H9 (cell line): ENCODE data around the gene LRRC73. TPM values are rescaled to one million over a fixed set of nuclear protein-coding genes. Genes with fewer than 3 reads are reported as not detected.
"Not testable (repeated sequence)": the region's sequence is repeated elsewhere in the genome, so short reads cannot be mapped to it uniquely, and the experiment has no call there.

Source experiments
- DNase-seq: peaks from one replicate; pipeline ENCODE4 v3.0.0-alpha.2; 2017
- H2AFZ ChIP-seq: one replicate; pipeline ENCODE4 v1.6.1; 2013; ENCODE audit warnings: mild to moderate bottlenecking, low read length, control low read depth, moderate library complexity
- H2AK5ac ChIP-seq: 2 replicates; pipeline ENCODE4 v1.6.1; 2013; ENCODE audit warnings: low read length, control low read depth, mixed read lengths; ENCODE audit not compliant: insufficient read length
- H2BK120ac ChIP-seq: one replicate; pipeline ENCODE4 v1.6.1; 2013; ENCODE audit warnings: low read depth, mild to moderate bottlenecking, low read length, control low read depth, inconsistent platforms; ENCODE audit not compliant: poor library complexity, severe bottlenecking
- H2BK12ac ChIP-seq: 2 replicates; pipeline ENCODE4 v1.6.1; 2013; ENCODE audit warnings: low read length, control low read depth, mixed read lengths, low read depth; ENCODE audit not compliant: insufficient read length
- H2BK15ac ChIP-seq: 2 replicates; pipeline ENCODE4 v1.6.1; 2013; ENCODE audit warnings: low read depth, low read length, control low read depth
- H2BK20ac ChIP-seq: one replicate; pipeline ENCODE4 v1.6.1; 2013; ENCODE audit warnings: low read depth, mild to moderate bottlenecking, low read length, control low read depth, inconsistent platforms; ENCODE audit not compliant: poor library complexity, severe bottlenecking
- H2BK5ac ChIP-seq: 2 replicates; pipeline ENCODE4 v1.6.1; 2013; ENCODE audit warnings: low read length, control low read depth, mixed read lengths; ENCODE audit not compliant: insufficient read length
- H3K14ac ChIP-seq: 2 replicates; pipeline ENCODE4 v1.6.1; 2013; ENCODE audit warnings: low read length, control low read depth; ENCODE audit not compliant: insufficient read depth
- H3K18ac ChIP-seq: 2 replicates; pipeline ENCODE4 v1.6.1; 2013; ENCODE audit warnings: low read depth, mild to moderate bottlenecking, mixed read lengths, low read length, control low read depth; ENCODE audit not compliant: insufficient read length
- H3K23ac ChIP-seq: 2 replicates; pipeline ENCODE4 v1.6.1; 2013; ENCODE audit warnings: low read length, control low read depth, mixed read lengths, low read depth; ENCODE audit not compliant: insufficient read length
- H3K23me2 ChIP-seq: 2 replicates; pipeline ENCODE4 v1.6.1; 2013; ENCODE audit warnings: low read depth, mild to moderate bottlenecking, mixed read lengths, low read length, control low read depth; ENCODE audit not compliant: insufficient read length, poor library complexity, severe bottlenecking
- H3K27ac ChIP-seq: 2 replicates; pipeline ENCODE4 v1.5.1; 2013; ENCODE audit warnings: low read length, control low read depth, mixed read lengths, low read depth; ENCODE audit not compliant: insufficient read length
- H3K27me3 ChIP-seq: 2 replicates; pipeline ENCODE4 v1.6.1; 2013; ENCODE audit warnings: low read length, control low read depth, inconsistent platforms; ENCODE audit not compliant: insufficient read depth
- H3K4ac ChIP-seq: 2 replicates; pipeline ENCODE4 v1.6.1; 2013; ENCODE audit warnings: low read depth, mild to moderate bottlenecking, control low read depth, inconsistent platforms, low read length, moderate library complexity
- H3K4me1 ChIP-seq: 2 replicates; pipeline ENCODE4 v1.6.1; 2013; ENCODE audit warnings: low read length, control low read depth, inconsistent platforms; ENCODE audit not compliant: insufficient read depth
- H3K4me2 ChIP-seq: 2 replicates; pipeline ENCODE4 v1.6.1; 2013; ENCODE audit warnings: low read length, control low read depth, mixed read lengths; ENCODE audit not compliant: insufficient read length, insufficient read depth
- H3K56ac ChIP-seq: 2 replicates; pipeline ENCODE4 v1.6.1; 2013; ENCODE audit warnings: low read depth, mild to moderate bottlenecking, mixed read lengths, low read length, control low read depth; ENCODE audit not compliant: insufficient read length
- H3K79me1 ChIP-seq: 2 replicates; pipeline ENCODE4 v1.6.1; 2013; ENCODE audit warnings: low read depth, mild to moderate bottlenecking, moderate library complexity, low read length, control low read depth, inconsistent platforms; ENCODE audit not compliant: insufficient read depth, poor library complexity, severe bottlenecking
- H3K79me2 ChIP-seq: 2 replicates; pipeline ENCODE4 v1.6.1; 2013; ENCODE audit warnings: low read length, control low read depth, inconsistent platforms; ENCODE audit not compliant: insufficient read depth
- H3K9ac ChIP-seq: 2 replicates; pipeline ENCODE4 v1.6.1; 2013; ENCODE audit warnings: low read length, control low read depth, mixed read lengths; ENCODE audit not compliant: insufficient read length; ENCODE audit errors: extremely low read depth
- H3K9me3 ChIP-seq: one replicate; pipeline ENCODE4 v1.6.1; 2013; ENCODE audit warnings: low read depth, low read length, inconsistent platforms; ENCODE audit not compliant: control insufficient read depth
- H3T11ph ChIP-seq: one replicate; pipeline ENCODE4 v1.6.1; 2013; ENCODE audit warnings: mild to moderate bottlenecking, low read length, control low read depth, inconsistent platforms
- H4K20me1 ChIP-seq: one replicate; pipeline ENCODE4 v1.6.1; 2013; ENCODE audit not compliant: control insufficient read depth, insufficient read length, insufficient read depth
- H4K5ac ChIP-seq: 2 replicates; pipeline ENCODE4 v1.6.1; 2013; ENCODE audit warnings: low read depth, mild to moderate bottlenecking, mixed read lengths, low read length, control low read depth; ENCODE audit not compliant: insufficient read length
- H4K8ac ChIP-seq: replicated peaks from 2 replicates; pipeline ENCODE4 v1.6.1; 2013; ENCODE audit warnings: low read length, control low read depth, mixed read lengths, low read depth; ENCODE audit not compliant: insufficient read length
- H4K91ac ChIP-seq: 2 replicates; pipeline ENCODE4 v1.6.1; 2013; ENCODE audit warnings: low read depth, mild to moderate bottlenecking, moderate library complexity, mixed read lengths, low read length, control low read depth; ENCODE audit not compliant: insufficient read length
- H3K27ac Mint-ChIP-seq, 3 experiments: 2 replicates in 2 of 3; 3 replicates in 1 of 3; pipeline ENCODE4 v1.8.0; 2020 to 2021; ENCODE audit warnings: mixed read lengths in 3 of 3, mild to moderate bottlenecking in 1 of 3, moderate library complexity in 1 of 3
- H3K27me3 Mint-ChIP-seq: 2 replicates; pipeline ENCODE4 v1.8.0; 2021; ENCODE audit warnings: low read depth, mild to moderate bottlenecking, moderate library complexity, mixed read lengths
- H3K36me3 Mint-ChIP-seq, 3 experiments: 2 replicates in 2 of 3; 3 replicates in 1 of 3; pipeline ENCODE4 v1.8.0; 2020 to 2021; ENCODE audit warnings: low read depth in 3 of 3, mixed read lengths in 3 of 3; ENCODE audit not compliant: insufficient read depth in 1 of 3
- H3K4me1 Mint-ChIP-seq, 2 experiments: 2 replicates each; pipeline ENCODE4 v1.8.0; 2020; ENCODE audit warnings: mixed read lengths in 2 of 2
- H3K4me3 Mint-ChIP-seq, 2 experiments: 2 replicates in 1 of 2; 3 replicates in 1 of 2; pipeline ENCODE4 v1.8.0; 2020 to 2021; ENCODE audit warnings: mild to moderate bottlenecking in 2 of 2, mixed read lengths in 2 of 2, moderate library complexity in 1 of 2
- H3K9me3 Mint-ChIP-seq, 2 experiments: 2 replicates in 1 of 2; 3 replicates in 1 of 2; pipeline ENCODE4 v1.8.0; 2020; ENCODE audit warnings: mild to moderate bottlenecking in 2 of 2, mixed read lengths in 2 of 2, moderate library complexity in 1 of 2
- WGBS: extraction: QIAGEN DNeasy Blood & Tissue Kit; methylation state at CpG from one replicate; pipeline ENCODE4 v1.1.7; 2013; ENCODE audit warnings: missing lambda C conversion rate, low lambda C conversion rate, mixed read lengths; ENCODE audit not compliant: insufficient read length; ENCODE audit errors: extremely low coverage; 5-methylcytosine and 5-hydroxymethylcytosine counted together
- total RNA-seq: library from RNA; stranded (reverse); gene quantifications from 2 replicates; pipeline ENCODE4 v1.2.1, GENCODE V29; 2021
- TF ChIP-seq, protein P1 (sequence below): fragments of 200-600 bp; sonication (generic); conservative IDR thresholded peaks from 3 replicates; pipeline ENCODE4 v1.8.0; 2021; ENCODE audit warnings: antibody characterized with exemption, mild to moderate bottlenecking

Gene LRRC73
- total RNA-seq, 1 experiment from 2014 or later, result 0.55 TPM

DNA sequence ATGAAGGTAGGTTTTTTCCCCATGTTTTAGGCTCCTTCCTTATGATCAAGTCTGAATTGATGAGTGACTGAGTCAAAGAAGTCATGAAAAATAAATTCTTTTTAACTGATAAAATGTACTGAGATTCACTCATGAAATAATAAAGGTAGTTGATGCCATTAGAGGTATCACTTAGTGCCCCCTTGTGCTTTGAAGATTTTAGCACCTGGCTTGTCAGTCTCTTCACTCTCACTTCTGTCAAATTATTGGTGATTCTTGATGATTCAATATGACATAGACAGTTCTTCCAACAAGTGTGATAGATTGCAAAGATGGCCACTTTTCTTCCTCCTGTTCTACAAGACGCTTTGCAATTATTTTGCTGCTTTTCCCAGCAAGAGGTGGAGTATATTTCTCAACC, 50.6 kb downstream of the LRRC73 start:
- Histone ChIP-seq H2AK5ac (no peak overlapping the region), H2BK15ac (no peak overlapping the region), H3K9me3 (no peaks in the 10 kb centered on the region), H3T11ph (no peak overlapping the region), H3K18ac (no peak overlapping the region), H3K4ac (no peak overlapping the region), H3K56ac (no peak overlapping the region), H3K27ac (no peak overlapping the region), H2BK12ac (no peak overlapping the region), H2BK5ac (no peak overlapping the region), H4K91ac (no peak overlapping the region), H3K23me2 (peaks cover 14% of the 10 kb centered on the region), H3K27me3 (peaks cover 12% of the 10 kb centered on the region; the same call in 1 of the 2 replicates), H3K9ac (no peak overlapping the region), H2AFZ (no peak overlapping the region), H3K14ac (no peak overlapping the region), H3K79me2 (no peaks in the 10 kb centered on the region), H3K79me1 (no peaks in the 10 kb centered on the region), H3K23ac (no peak overlapping the region), H3K4me1 (no peaks in the 10 kb centered on the region), H4K20me1 (no peaks in the 10 kb centered on the region), H2BK120ac (no peak overlapping the region), H2BK20ac (no peak overlapping the region), H4K8ac (no peak overlapping the region), H3K4me2 (no peak overlapping the region), H4K5ac (no peak overlapping the region)
- H3K9me3 Mint-ChIP-seq, result no peaks in the 10 kb centered on the region; a peak in 2 of 5 replicates
- no peak overlapping the region for H3K27ac Mint-ChIP-seq
- H3K4me3 Mint-ChIP-seq, result no peak overlapping the region
- DNase-seq, result no peak
- no CpG with 5 or more reads among the region's 1 CpG for WGBS
- peaks cover 41% of the 10 kb centered on the region for H3K27me3 Mint-ChIP-seq
- H3K4me1 Mint-ChIP-seq, result peaks cover 9 to 14% of the 10 kb centered on the region in 2 experiments
- H3K36me3 Mint-ChIP-seq, result no peaks in the 10 kb centered on the region
- TF ChIP-seq, protein P1, sequence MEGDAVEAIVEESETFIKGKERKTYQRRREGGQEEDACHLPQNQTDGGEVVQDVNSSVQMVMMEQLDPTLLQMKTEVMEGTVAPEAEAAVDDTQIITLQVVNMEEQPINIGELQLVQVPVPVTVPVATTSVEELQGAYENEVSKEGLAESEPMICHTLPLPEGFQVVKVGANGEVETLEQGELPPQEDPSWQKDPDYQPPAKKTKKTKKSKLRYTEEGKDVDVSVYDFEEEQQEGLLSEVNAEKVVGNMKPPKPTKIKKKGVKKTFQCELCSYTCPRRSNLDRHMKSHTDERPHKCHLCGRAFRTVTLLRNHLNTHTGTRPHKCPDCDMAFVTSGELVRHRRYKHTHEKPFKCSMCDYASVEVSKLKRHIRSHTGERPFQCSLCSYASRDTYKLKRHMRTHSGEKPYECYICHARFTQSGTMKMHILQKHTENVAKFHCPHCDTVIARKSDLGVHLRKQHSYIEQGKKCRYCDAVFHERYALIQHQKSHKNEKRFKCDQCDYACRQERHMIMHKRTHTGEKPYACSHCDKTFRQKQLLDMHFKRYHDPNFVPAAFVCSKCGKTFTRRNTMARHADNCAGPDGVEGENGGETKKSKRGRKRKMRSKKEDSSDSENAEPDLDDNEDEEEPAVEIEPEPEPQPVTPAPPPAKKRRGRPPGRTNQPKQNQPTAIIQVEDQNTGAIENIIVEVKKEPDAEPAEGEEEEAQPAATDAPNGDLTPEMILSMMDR, result no peak

DNA sequence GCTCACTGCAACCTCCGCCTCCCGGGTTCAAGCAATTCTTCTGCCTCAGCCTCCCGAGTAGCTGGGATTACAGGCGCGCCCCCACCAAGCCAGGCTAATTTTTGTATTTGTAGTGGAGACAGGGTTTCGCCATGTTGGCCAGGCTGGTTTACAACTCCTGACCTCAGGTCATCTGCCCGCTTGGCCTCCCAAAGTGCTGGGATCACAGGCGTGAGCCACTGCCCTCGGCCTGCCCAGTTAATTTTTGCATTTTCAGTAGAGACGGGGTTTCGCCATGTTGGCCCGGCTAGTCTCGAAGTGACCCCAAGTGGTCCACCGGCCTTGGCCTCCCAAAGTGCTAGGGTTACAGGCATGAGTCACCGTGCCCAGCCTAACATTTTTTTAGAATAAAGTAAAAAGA, 52.0 kb downstream of the LRRC73 start:
- H2BK5ac ChIP-seq, H2AFZ ChIP-seq: not testable (repeated sequence)

More for the DNA sequence above, 52.0 kb downstream of the LRRC73 start:
- not testable (repeated sequence) for H3K9me3 ChIP-seq, H2BK15ac ChIP-seq, H3K9ac ChIP-seq, H3K27ac ChIP-seq, H3K9me3 Mint-ChIP-seq, H2BK12ac ChIP-seq, H3K79me1 ChIP-seq, H2BK120ac ChIP-seq, H3T11ph ChIP-seq, H4K20me1 ChIP-seq, H3K56ac ChIP-seq, H3K14ac ChIP-seq, H3K18ac ChIP-seq, H4K8ac ChIP-seq, H3K4me1 ChIP-seq, H2BK20ac ChIP-seq, H3K4ac ChIP-seq, H3K4me3 Mint-ChIP-seq, H4K91ac ChIP-seq, H3K4me2 ChIP-seq, H4K5ac ChIP-seq, DNase-seq, H3K79me2 ChIP-seq, H3K23ac ChIP-seq, H3K36me3 Mint-ChIP-seq, H3K27ac Mint-ChIP-seq, H2AK5ac ChIP-seq
- H3K27me3 ChIP-seq, result peaks cover 12% of the 10 kb centered on the region; the same call in 1 of the 2 replicates
- Mint-ChIP-seq H3K4me1 (peaks cover 9 to 12% of the 10 kb centered on the region in 2 experiments), H3K27me3 (peaks cover 52% of the 10 kb centered on the region)
- H3K23me2 ChIP-seq, result peaks cover 14% of the 10 kb centered on the region
- WGBS, result no CpG with 5 or more reads among the region's 15 CpGs
